ENCODE results near the gene TLK1. TPM values are rescaled to one million over a fixed set of nuclear protein-coding genes. Genes with fewer than 3 reads are reported as not detected.

The TLK1 gene
- total and polyA plus RNA-seq, 2 of the 4 experiments (the other 2 are of a cell fraction), result 7.3 to 12.5 TPM

- dilution Hi-C loops (cut with HindIII; ENCODE audit: low sequenced_read_pairs, unreplicated experiment), result no loop called here
- H2AK9ac ChIP-seq (replicated peaks; ENCODE audit: low read depth, low read length, poor library complexity), result no peak overlapping the region
These were observed 94.6 kb downstream of the TLK1 start for GRCh38 chr2:171066110-171066509.

More at GRCh38 chr2:171066110-171066509, 94.6 kb downstream of the TLK1 start:
- Histone ChIP-seq H4K8ac (ENCODE audit: low read depth in 2 of 2, low read length in 2 of 2) (no peak overlapping the region), H3K9me1 (ENCODE audit: insufficient read depth, low read length) (no peaks in the 10 kb centered on the region), H3K23ac (ENCODE audit: low read depth, low read length) (no peak overlapping the region), H3K14ac (replicated peaks; ENCODE audit: low read depth, low read length) (no peak overlapping the region), H3K56ac (ENCODE audit: extremely low read depth, insufficient read depth, low read length) (no peak overlapping the region), H2AK5ac (ENCODE audit: low read depth, low read length) (no peak overlapping the region), H4K91ac (ENCODE audit: insufficient read depth, low read depth, low read length) (no peak overlapping the region), H3K79me1 (ENCODE audit: low read depth in 1 of 2, low read length in 2 of 2) (peaks cover 23 to 30% of the 10 kb centered on the region in 2 experiments), H2BK15ac (ENCODE audit: low read depth, low read length) (no peak overlapping the region), H3K18ac (ENCODE audit: low read depth, low read length) (no peak overlapping the region), H3K27ac (ENCODE audit: insufficient read depth, low read length) (no peak overlapping the region), H3K4me2 (ENCODE audit: low read depth, low read length) (no peak overlapping the region), H2BK20ac (ENCODE audit: low read depth, low read length) (no peak overlapping the region), H3K4me3 (ENCODE audit: insufficient read depth, low read depth, low read length) (no peak overlapping the region), H4K20me1 (ENCODE audit: insufficient read depth, low read length) (no peaks in the 10 kb centered on the region), H3K4ac (ENCODE audit: low read depth, low read length) (no peak overlapping the region), H3K36me3 (ENCODE audit: control insufficient read depth, insufficient read depth, low read length) (no peaks in the 10 kb centered on the region), H3K27me3 (ENCODE audit: control insufficient read depth, insufficient read depth, low read length) (no peaks in the 10 kb centered on the region), H2BK120ac (ENCODE audit: low read depth, low read length) (no peak overlapping the region), H4K5ac (ENCODE audit: low read depth, low read length) (no peak overlapping the region), H3K9me3 (ENCODE audit: control insufficient read depth, insufficient read depth, low read length) (no peaks in the 10 kb centered on the region), H2AFZ (replicated peaks; ENCODE audit: low read length, poor library complexity) (no peak overlapping the region), H3K9ac (ENCODE audit: low read depth, low read length) (no peak overlapping the region), H2BK5ac (ENCODE audit: low read depth, low read length, poor library complexity, severe bottlenecking) (no peak overlapping the region), H3K4me1 (ENCODE audit: control insufficient read depth, insufficient read depth, low read length) (0 out of 2 replicates have a peak, but pooled peaks cover 1% of the 10 kb centered on the region)
- ChIA-PET CTCF (no interaction called here), POLR2A (ENCODE audit: unreplicated experiment) (no interaction called here)
- DNase-seq, result no peak
- TF ChIP-seq RAD21 (IDR thresholded peaks at IDR 0.05; ENCODE audit: low read length), result no peak
- TF ChIP-seq MAFK (IDR thresholded peaks at IDR 0.05; ENCODE audit: low read depth, low read length), result peak; percentile 60
- TF ChIP-seq ELK1 (IDR thresholded peaks at IDR 0.05; ENCODE audit: borderline replicate concordance, low read depth, low read length), result no peak
- ATAC-seq (ENCODE audit: low read depth), result no peak
- in situ Hi-C loops (cut with MboI; ENCODE audit: low sequenced_read_pairs), result no loop called here
- no CpG with 5 or more reads among the region's 1 CpG for whole genome bisulfite sequencing, 2 experiments (ENCODE audit: extremely low coverage in 2 of 2, insufficient read length in 1 of 2)
- no TSS peak for BruUV-seq (replicated peaks)
- intact Hi-C loops (cut with micrococcal nuclease), result no loop called here
